Trophoblast cell (in vitro differentiated cells and primary cell): ENCODE measurements around the gene LRMDA.

Experiments
- DNase-seq, 2 donors: peaks; one replicate each; pipeline ENCODE4 v3.0.0-alpha.2; 2016
- H2AFZ ChIP-seq: 2 replicates; pipeline ENCODE4 v1.6.1; 2013; ENCODE audit warnings: low read length, moderate library complexity, mild to moderate bottlenecking; ENCODE audit not compliant: insufficient read depth, poor library complexity
- H2AK5ac ChIP-seq: 2 replicates; pipeline ENCODE4 v1.6.1; 2013; ENCODE audit warnings: mild to moderate bottlenecking, low read length
- H2BK120ac ChIP-seq: 2 replicates; pipeline ENCODE4 v1.6.1; 2013; ENCODE audit warnings: low read length, mild to moderate bottlenecking, moderate library complexity; ENCODE audit not compliant: insufficient read depth, poor library complexity
- H2BK12ac ChIP-seq: 2 replicates; pipeline ENCODE4 v1.6.1; 2013; ENCODE audit warnings: mild to moderate bottlenecking, low read length, moderate library complexity
- H2BK5ac ChIP-seq: 2 replicates; pipeline ENCODE4 v1.6.1; 2013; ENCODE audit warnings: low read length, low read depth, moderate library complexity, mild to moderate bottlenecking; ENCODE audit not compliant: poor library complexity
- H3K14ac ChIP-seq: 2 replicates; pipeline ENCODE4 v1.6.1; 2013; ENCODE audit warnings: mild to moderate bottlenecking, low read length
- H3K18ac ChIP-seq: 2 replicates; pipeline ENCODE4 v1.6.1; 2013; ENCODE audit warnings: mild to moderate bottlenecking, low read length
- H3K23ac ChIP-seq: 2 replicates; pipeline ENCODE4 v1.6.1; 2013; ENCODE audit warnings: low read length
- H3K27ac ChIP-seq: 2 replicates; pipeline ENCODE4 v1.5.1; 2013; ENCODE audit warnings: low read depth, mild to moderate bottlenecking, inconsistent platforms, low read length, moderate library complexity
- H3K27me3 ChIP-seq: 2 replicates; pipeline ENCODE4 v1.6.1; 2013; ENCODE audit warnings: inconsistent platforms, mild to moderate bottlenecking, low read length, moderate library complexity; ENCODE audit not compliant: insufficient read depth
- H3K36me3 ChIP-seq, 2 experiments: 1 replicate in 1 of 2; 2 replicates in 1 of 2; pipeline ENCODE4 v1.6.1; 2013; ENCODE audit warnings: low read length in 2 of 2, mild to moderate bottlenecking in 2 of 2, moderate library complexity in 1 of 2; ENCODE audit not compliant: insufficient read depth in 2 of 2, control insufficient read depth in 1 of 2
- H3K4ac ChIP-seq: 2 replicates; pipeline ENCODE4 v1.6.1; 2013; ENCODE audit warnings: low read depth, mild to moderate bottlenecking, low read length, moderate library complexity
- H3K4me1 ChIP-seq, 2 experiments: 1 replicate in 1 of 2; 2 replicates in 1 of 2; pipeline ENCODE4 v1.6.1; 2013; ENCODE audit warnings: low read length in 2 of 2, mild to moderate bottlenecking in 2 of 2, moderate library complexity in 1 of 2; ENCODE audit not compliant: insufficient read depth in 2 of 2, control insufficient read depth in 1 of 2
- H3K4me2 ChIP-seq: 2 replicates; pipeline ENCODE4 v1.6.1; 2013; ENCODE audit warnings: inconsistent platforms, mild to moderate bottlenecking, low read length, moderate library complexity
- H3K4me3 ChIP-seq: 2 replicates; pipeline ENCODE4 v1.5.1; 2013; ENCODE audit warnings: mild to moderate bottlenecking, low read depth, low read length, inconsistent platforms
- H3K79me1 ChIP-seq: one replicate; pipeline ENCODE4 v1.6.1; 2013; ENCODE audit warnings: low read length
- H3K79me2 ChIP-seq: 2 replicates; pipeline ENCODE4 v1.6.1; 2013; ENCODE audit warnings: low read length, mild to moderate bottlenecking; ENCODE audit not compliant: control insufficient read depth, insufficient read depth, poor library complexity
- H3K9ac ChIP-seq: 2 replicates; pipeline ENCODE4 v1.6.1; 2013; ENCODE audit warnings: mild to moderate bottlenecking, low read length
- H3K9me3 ChIP-seq: 2 replicates; pipeline ENCODE4 v1.6.1; 2013; ENCODE audit warnings: low read depth, mild to moderate bottlenecking, control low read depth, inconsistent platforms, low read length; ENCODE audit not compliant: insufficient read depth
- H4K12ac ChIP-seq: 2 replicates; pipeline ENCODE4 v1.6.1; 2013; ENCODE audit warnings: low read depth, mild to moderate bottlenecking, low read length, moderate library complexity
- H4K8ac ChIP-seq: 2 replicates; pipeline ENCODE4 v1.6.1; 2013; ENCODE audit warnings: low read depth, mild to moderate bottlenecking, low read length, moderate library complexity
- H4K91ac ChIP-seq: one replicate; pipeline ENCODE4 v1.6.1; 2013; ENCODE audit warnings: low read depth, mild to moderate bottlenecking, low read length, moderate library complexity
- WGBS: extraction: QIAGEN DNeasy Blood & Tissue Kit; methylation state at CpG from one replicate; pipeline ENCODE4 v1.1.7; 2013; ENCODE audit warnings: missing lambda C conversion rate; ENCODE audit not compliant: insufficient read length, insufficient coverage; ENCODE audit errors: extremely low coverage; 5-methylcytosine and 5-hydroxymethylcytosine counted together

Gene LRMDA

GRCh38 chr10:76440426-76440825 is 1009.0 kb downstream of the LRMDA start:
- Histone ChIP-seq H4K12ac (no peak overlapping the region), H3K4me2 (no peak overlapping the region), H3K27me3 (no peaks in the 10 kb centered on the region)

GRCh38 chr10:76442113-76442512 is 1010.7 kb downstream of the LRMDA start:
- DNase-seq: no peak
- Histone ChIP-seq H3K4me3 (no peak overlapping the region), H3K36me3 (no peaks in the 10 kb centered on the region), H3K4me2 (no peak overlapping the region), H3K27ac (no peak overlapping the region), H2AK5ac (no peak overlapping the region), H4K8ac (no peak overlapping the region), H3K9me3 (no peaks in the 10 kb centered on the region), H3K79me1 (peaks cover 10% of the 10 kb centered on the region), H3K14ac (no peak overlapping the region), H3K23ac (no peak overlapping the region), H3K9ac (no peak overlapping the region), H2BK120ac (peak overlapping the region; percentile 34), H3K4me1 (peaks cover 1 to 8% of the 10 kb centered on the region in 2 experiments), H3K79me2 (no peaks in the 10 kb centered on the region), H3K27me3 (no peaks in the 10 kb centered on the region), H4K91ac (peak overlapping the region; percentile 65), H2AFZ (no peak overlapping the region), H2BK5ac (no peak overlapping the region), H3K18ac (no peak overlapping the region), H4K12ac (no peak overlapping the region), H2BK12ac (peak overlapping the region; percentile 21), H3K4ac (no peak overlapping the region)
- no CpG with 5 or more reads among the region's 5 CpGs for WGBS

More at GRCh38 chr10:76440426-76440825, 1009.0 kb downstream of the LRMDA start:
- H3K4ac ChIP-seq: no peak overlapping the region
- peaks cover 8 to 16% of the 10 kb centered on the region in 2 experiments for H3K4me1 ChIP-seq
- no peak overlapping the region for H2AK5ac ChIP-seq
- H3K14ac ChIP-seq: no peak overlapping the region
- H4K8ac ChIP-seq: no peak overlapping the region
- no peak overlapping the region for H2BK12ac ChIP-seq
- no peak for DNase-seq
- H3K36me3 ChIP-seq: no peaks in the 10 kb centered on the region
- H3K9ac ChIP-seq: no peak overlapping the region
- peaks cover 2% of the 10 kb centered on the region for H3K79me2 ChIP-seq
- H2BK5ac ChIP-seq: no peak overlapping the region
- H3K4me3 ChIP-seq: no peak overlapping the region
- no peak overlapping the region for H3K18ac ChIP-seq
- H4K91ac ChIP-seq: no peak overlapping the region
- WGBS: no CpG with 5 or more reads among the region's 5 CpGs
- no peak overlapping the region for H2AFZ ChIP-seq
- H3K27ac ChIP-seq: no peak overlapping the region
- no peak overlapping the region for H3K23ac ChIP-seq
- no peak overlapping the region for H2BK120ac ChIP-seq
- no peaks in the 10 kb centered on the region for H3K9me3 ChIP-seq
- peaks cover 18% of the 10 kb centered on the region for H3K79me1 ChIP-seq

GRCh38 chr10:76444034-76444800 is 1012.8 kb downstream of the LRMDA start:
- H2BK120ac ChIP-seq: peak overlapping the region; percentile 37
- H3K27me3 ChIP-seq: no peaks in the 10 kb centered on the region
- H3K4ac ChIP-seq: no peak overlapping the region
- no peak overlapping the region for H3K14ac ChIP-seq
- H4K12ac ChIP-seq: no peak overlapping the region
- no peaks in the 10 kb centered on the region for H3K79me2 ChIP-seq
- H2BK5ac ChIP-seq: no peak overlapping the region
- WGBS: no CpG with 5 or more reads among the region's 6 CpGs
- peaks cover 1 to 7% of the 10 kb centered on the region in 2 experiments for H3K4me1 ChIP-seq
- H3K36me3 ChIP-seq: no peaks in the 10 kb centered on the region
- no peak overlapping the region for H2AK5ac ChIP-seq
- peak overlapping the region; percentile 12 for H3K27ac ChIP-seq
- no peaks in the 10 kb centered on the region for H3K9me3 ChIP-seq
- H3K4me2 ChIP-seq: no peak overlapping the region
- no peak overlapping the region for H4K91ac ChIP-seq
- peak overlapping the region; percentile 27 for H2BK12ac ChIP-seq
- H3K18ac ChIP-seq: no peak overlapping the region
- peaks cover 6% of the 10 kb centered on the region for H3K79me1 ChIP-seq
- H3K9ac ChIP-seq: no peak overlapping the region
- no peak overlapping the region for H3K23ac ChIP-seq
- DNase-seq: no peak
- H4K8ac ChIP-seq: no peak overlapping the region
- H2AFZ ChIP-seq: no peak overlapping the region
- H3K4me3 ChIP-seq: no peak overlapping the region

GRCh38 chr10:76447578-76447977 is 1016.2 kb downstream of the LRMDA start:
- no CpG with 5 or more reads among the region's 1 CpG for WGBS
- H3K4me1 ChIP-seq: peaks cover 0 to 7% of the 10 kb centered on the region in 2 experiments
- H2AK5ac ChIP-seq: no peak overlapping the region
- no peaks in the 10 kb centered on the region for H3K79me2 ChIP-seq
- no peak overlapping the region for H3K14ac ChIP-seq
- H3K4ac ChIP-seq: no peak overlapping the region
- no peak overlapping the region for H3K9ac ChIP-seq
- no peak overlapping the region for H2BK120ac ChIP-seq
- H3K79me1 ChIP-seq: peaks cover 5% of the 10 kb centered on the region
- no peak overlapping the region for H3K23ac ChIP-seq
- H3K4me2 ChIP-seq: no peak overlapping the region
- H3K27me3 ChIP-seq: no peaks in the 10 kb centered on the region
- no peaks in the 10 kb centered on the region for H3K36me3 ChIP-seq
- no peak overlapping the region for H2BK5ac ChIP-seq
- no peaks in the 10 kb centered on the region for H3K9me3 ChIP-seq
- no peak overlapping the region for H2AFZ ChIP-seq
- no peak overlapping the region for H3K27ac ChIP-seq
- H3K4me3 ChIP-seq: no peak overlapping the region
- no peak overlapping the region for H2BK12ac ChIP-seq
- H3K18ac ChIP-seq: no peak overlapping the region
- H4K91ac ChIP-seq: no peak overlapping the region
- DNase-seq: no peak
- H4K8ac ChIP-seq: no peak overlapping the region
- H4K12ac ChIP-seq: no peak overlapping the region
